ENCODE measurements around the gene ANTXR2. TPM values are rescaled to one million over a fixed set of nuclear protein-coding genes. Genes with fewer than 3 reads are reported as not detected.

ANTXR2 gene
- total RNA-seq, 4 donors from 2014 or later = 14.4 to 25.2 (median 19.6) TPM

- no peak overlapping the region for H3K4me3 ChIP-seq (ENCODE audit: low read depth, poor library complexity, severe bottlenecking)
- WGBS, 2 donors = 71 to 77% methylated on average over 5 of the region's 5 CpGs
- no peak for TF ChIP-seq CTCF (IDR thresholded peaks at IDR 0.05)
- no peak for TF ChIP-seq POLR2A (IDR thresholded peaks at IDR 0.05)
- DNase-seq (ENCODE audit: low spot score in 2 of 2) = no peak
- intact Hi-C loops (cut with DNase I; ENCODE audit: low total_unique reads) = no loop called here
These were observed 187.0 kb downstream of the ANTXR2 start for GRCh38 chr4:79886021-79886420.

DNA sequence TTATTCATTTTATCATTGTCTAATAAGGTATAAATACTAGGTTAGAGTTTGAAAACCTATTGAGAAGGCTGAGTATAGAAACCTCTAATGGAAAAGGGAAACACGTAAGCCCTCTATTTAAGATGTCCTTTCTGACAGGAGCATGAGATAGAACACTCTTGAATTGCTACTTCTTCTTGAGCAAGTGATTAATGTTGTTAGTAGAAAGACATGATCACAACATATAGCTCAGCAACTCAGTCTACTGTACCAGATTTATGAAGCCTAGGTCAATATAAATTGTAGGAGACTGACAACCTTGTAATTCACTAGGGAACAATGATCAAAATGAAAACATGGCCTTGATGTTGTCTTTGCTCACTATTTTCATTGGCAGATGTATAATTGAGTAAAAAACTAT, 189.7 kb downstream of the ANTXR2 start:
- no peak for DNase-seq (ENCODE audit: low spot score in 2 of 2)
- WGBS, 2 donors = 83 to 86% methylated on average over 1 of the region's 1 CpG
- intact Hi-C loops (cut with DNase I; ENCODE audit: low total_unique reads) = no loop called here
- TF ChIP-seq POLR2A (IDR thresholded peaks at IDR 0.05) (no peak), CTCF (IDR thresholded peaks at IDR 0.05) (no peak)
- H3K4me3 ChIP-seq (ENCODE audit: low read depth, poor library complexity, severe bottlenecking) = no peak overlapping the region

DNA sequence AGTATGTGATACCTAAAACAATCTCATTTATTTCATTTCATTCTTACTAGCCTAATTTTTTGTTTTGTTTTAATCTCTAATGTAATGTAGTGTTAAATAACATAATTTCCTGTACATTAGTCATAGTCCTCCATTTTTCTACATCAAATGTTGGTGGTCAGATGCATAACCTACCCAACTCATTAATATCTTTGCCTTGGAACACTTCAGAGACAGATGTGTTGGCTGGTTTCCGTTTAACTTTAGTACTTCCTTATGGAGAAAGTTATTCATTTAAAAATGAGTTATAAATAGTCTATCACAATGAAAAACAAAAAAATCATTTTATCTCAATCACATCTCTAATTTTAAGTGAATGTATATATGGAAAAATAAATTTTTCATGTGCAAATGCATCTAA, 190.2 kb downstream of the ANTXR2 start:
- TF ChIP-seq CTCF (IDR thresholded peaks at IDR 0.05) = no peak
- no peak for TF ChIP-seq POLR2A (IDR thresholded peaks at IDR 0.05)
- no peak for DNase-seq (ENCODE audit: low spot score in 2 of 2)
- intact Hi-C loops (cut with DNase I; ENCODE audit: low total_unique reads) = no loop called here
- WGBS, 2 donors = 29 to 44% methylated on average over 1 of the region's 1 CpG
- no peak overlapping the region for H3K4me3 ChIP-seq (ENCODE audit: low read depth, poor library complexity, severe bottlenecking)

DNA sequence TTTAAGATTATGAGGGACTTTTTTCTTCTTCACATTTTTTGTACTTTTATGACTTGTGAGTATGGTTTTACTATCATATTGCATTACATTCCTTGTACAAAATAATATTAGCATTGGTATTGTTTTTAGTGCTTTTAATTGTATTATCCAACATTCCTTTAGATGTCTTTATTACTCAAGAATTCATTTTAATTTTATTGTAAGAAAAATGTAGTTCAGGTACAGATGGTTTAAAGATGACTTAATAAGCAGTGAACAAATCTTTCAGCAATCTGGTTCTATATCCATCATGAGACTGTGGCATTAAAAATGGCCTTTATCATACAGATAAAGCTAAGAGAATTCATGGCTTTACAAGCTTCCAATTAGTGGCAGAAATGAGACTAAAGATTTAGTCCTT, 191.6 kb downstream of the ANTXR2 start:
- no peak overlapping the region for H3K4me3 ChIP-seq (ENCODE audit: low read depth, poor library complexity, severe bottlenecking)
- intact Hi-C loops (cut with DNase I; ENCODE audit: low total_unique reads) = no loop called here
- no peak for DNase-seq (ENCODE audit: low spot score in 2 of 2)
- TF ChIP-seq CTCF (IDR thresholded peaks at IDR 0.05) = no peak
- TF ChIP-seq POLR2A (IDR thresholded peaks at IDR 0.05) = no peak

- intact Hi-C loops (cut with DNase I; ENCODE audit: low total_unique reads) = no loop called here
- no peak for DNase-seq (ENCODE audit: low spot score in 2 of 2)
- TF ChIP-seq CTCF (IDR thresholded peaks at IDR 0.05) (no peak), POLR2A (IDR thresholded peaks at IDR 0.05) (no peak)
- no peak overlapping the region for H3K4me3 ChIP-seq (ENCODE audit: low read depth, poor library complexity, severe bottlenecking)
These were observed 195.5 kb downstream of the ANTXR2 start for GRCh38 chr4:79877511-79877910.

GRCh38 chr4:79875344-79875899, 197.6 kb downstream of the ANTXR2 start:
- intact Hi-C loops (cut with DNase I; ENCODE audit: low total_unique reads) = no loop called here
- no peak overlapping the region for H3K4me3 ChIP-seq (ENCODE audit: low read depth, poor library complexity, severe bottlenecking)
- WGBS, 2 donors = 68 to 87% methylated on average over 4 of the region's 4 CpGs
- no peak for DNase-seq (ENCODE audit: low spot score in 2 of 2)
- no peak for TF ChIP-seq CTCF (IDR thresholded peaks at IDR 0.05)
- TF ChIP-seq POLR2A (IDR thresholded peaks at IDR 0.05) = no peak

Data from lower leg skin (tissue), 4 donors.